GM21447 (cell line): ENCODE measurements around the gene CHST3.
"Not testable (repeated sequence)": the region's sequence is repeated elsewhere in the genome, so short reads cannot be mapped to it uniquely, and the experiment has no call there.

Experiments
- ATAC-seq: cut with Tn5 transposase; IDR thresholded peaks from one replicate; pipeline ENCODE4 v1.9.1; 2021; ENCODE audit not compliant: unreplicated experiment

The CHST3 gene, protein sequence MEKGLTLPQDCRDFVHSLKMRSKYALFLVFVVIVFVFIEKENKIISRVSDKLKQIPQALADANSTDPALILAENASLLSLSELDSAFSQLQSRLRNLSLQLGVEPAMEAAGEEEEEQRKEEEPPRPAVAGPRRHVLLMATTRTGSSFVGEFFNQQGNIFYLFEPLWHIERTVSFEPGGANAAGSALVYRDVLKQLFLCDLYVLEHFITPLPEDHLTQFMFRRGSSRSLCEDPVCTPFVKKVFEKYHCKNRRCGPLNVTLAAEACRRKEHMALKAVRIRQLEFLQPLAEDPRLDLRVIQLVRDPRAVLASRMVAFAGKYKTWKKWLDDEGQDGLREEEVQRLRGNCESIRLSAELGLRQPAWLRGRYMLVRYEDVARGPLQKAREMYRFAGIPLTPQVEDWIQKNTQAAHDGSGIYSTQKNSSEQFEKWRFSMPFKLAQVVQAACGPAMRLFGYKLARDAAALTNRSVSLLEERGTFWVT

DNA sequence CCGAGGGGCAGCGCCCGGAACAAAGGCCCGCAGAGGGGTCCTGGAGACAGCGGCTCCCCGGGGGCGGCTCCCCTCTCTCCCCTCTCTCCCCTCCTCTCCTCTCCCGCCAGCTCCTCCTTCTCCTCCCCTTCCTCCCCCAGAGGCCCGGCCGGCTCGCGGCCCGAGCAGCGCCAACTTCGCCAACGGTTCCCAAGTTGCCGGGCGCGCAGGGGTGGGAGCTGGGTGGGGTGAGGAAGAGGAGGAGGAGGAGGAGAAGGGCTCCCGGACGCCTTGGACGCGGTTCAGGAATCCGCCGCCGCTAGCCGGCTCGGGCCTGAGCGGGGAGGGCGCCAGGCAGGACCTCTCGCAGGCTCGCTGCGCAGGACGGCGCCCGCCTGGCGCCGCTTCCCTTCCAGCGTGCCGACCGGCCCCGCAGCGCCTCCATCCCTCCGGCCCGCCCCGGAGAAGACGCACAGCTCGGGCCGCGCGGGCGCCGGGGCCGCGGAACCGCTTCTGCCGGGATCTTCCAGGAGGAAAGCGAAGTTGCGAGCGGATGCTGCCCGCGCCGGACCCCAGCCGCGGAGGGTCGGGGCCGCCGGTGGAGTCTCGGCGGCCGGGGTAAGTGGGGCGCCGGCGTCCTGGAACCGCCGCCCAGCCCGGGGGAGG lies at the start of gene CHST3:
Gene CHST3, plus strand, starts transcription at position 298 of the 645 bp plus-strand sequence. CDS start 41,448 bp downstream, outside the sequence.
- no peak for ATAC-seq

DNA sequence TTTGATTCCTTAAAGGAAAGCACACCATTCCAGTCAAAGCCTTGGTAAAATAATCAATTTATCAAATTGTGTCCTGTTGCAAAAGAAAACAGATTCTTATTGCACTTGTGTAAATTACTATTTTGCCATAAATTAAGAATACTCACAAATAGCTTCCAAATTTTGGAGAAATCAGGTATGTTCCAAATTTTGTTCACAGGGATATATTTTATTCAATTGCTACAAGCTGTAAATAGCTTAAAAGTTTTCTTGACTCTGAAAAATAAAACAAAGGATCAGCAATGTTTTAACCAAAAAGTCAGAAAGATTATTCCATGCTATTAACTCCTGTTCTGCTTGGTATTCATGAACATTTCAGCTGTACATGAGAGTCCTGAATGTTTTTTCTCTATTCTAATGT lies 47.4 kb upstream of the CHST3 start:
- ATAC-seq: no peak

DNA sequence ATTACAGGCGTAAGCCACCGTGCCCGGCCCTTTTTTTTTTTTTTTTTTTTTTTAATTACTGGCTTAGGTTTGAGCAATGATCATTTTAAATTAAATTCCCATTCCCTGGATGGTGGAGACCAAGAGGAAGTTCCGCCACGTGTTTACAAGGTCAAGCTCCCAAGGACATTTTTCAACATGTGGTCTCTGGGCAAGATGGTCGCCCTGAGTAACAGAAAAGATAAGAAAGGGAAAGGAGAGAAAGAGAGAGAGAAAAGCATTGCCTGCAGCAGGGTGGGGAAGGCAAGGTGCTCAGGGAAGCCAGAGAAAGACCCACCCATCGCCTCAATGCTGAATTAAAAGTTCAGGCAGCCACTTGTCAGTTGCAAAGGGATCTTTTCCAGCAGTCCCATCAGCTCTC lies 45.2 kb upstream of the CHST3 start:
- ATAC-seq: no peak

DNA sequence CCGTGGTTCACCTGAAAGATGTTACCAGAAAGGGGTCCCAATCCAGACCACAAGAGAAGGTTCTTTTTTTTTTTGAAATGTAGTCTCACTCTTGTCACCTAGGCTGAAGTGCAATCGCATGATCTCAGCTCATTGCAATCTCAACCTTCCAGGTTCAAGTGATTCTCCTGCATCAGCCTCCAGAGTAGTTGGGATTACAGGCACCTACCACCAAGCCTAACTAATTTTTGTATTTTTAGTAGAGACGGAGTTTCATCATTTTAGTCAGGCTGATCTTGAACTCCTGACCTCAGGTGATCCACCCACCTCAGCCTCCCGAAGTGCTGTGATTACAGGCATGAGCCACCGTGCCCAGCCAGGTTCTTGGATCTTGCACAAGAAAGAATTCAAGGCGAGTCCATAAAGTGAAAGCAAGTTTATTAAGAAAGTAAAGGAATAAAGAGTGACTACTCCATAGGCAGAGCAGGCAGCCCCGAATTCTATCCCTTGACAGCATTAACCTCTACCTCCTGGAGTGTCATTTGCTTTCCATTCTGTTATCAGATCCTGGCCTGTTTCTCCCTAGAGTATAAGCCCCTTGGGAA lies 44.1 kb upstream of the CHST3 start:
- not testable (repeated sequence) for ATAC-seq

DNA sequence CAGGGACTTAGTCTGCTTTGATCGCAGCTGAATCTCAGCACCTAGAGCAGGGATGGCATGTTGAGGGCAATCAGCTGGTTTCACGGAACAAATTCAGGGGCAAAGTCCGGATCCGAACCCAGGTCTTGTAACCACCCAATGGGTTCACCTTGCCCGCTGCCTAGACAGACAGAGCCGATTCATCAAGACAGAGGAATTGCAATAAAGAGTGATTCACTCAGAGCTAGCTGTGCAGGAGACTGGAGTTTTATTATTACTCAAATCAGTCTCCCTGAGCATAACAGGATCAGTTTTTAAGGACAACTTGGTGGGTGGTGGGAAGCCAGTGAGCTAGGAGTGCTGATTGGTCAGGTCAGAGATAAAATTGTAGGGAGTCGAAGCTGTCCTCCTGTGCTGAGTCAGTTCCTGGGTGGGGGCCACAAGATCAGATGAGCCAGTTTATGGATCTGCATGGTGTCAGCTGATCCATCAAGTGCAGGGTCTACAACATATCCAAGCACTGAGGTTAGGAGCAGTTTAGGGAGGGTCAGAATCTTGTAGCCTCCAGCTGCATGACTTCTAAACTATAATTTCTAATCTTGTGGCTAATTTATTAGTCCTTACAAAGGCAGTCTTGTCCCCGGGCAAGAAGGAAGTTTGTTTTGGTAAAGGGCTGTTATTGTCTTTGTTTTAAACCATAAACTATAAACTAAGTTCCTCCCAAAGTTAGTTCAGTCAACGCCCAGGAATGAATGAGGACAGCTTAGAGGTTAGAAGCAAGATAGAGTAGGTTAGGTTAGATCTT lies 43.5 kb upstream of the CHST3 start:
- no peak for ATAC-seq

DNA sequence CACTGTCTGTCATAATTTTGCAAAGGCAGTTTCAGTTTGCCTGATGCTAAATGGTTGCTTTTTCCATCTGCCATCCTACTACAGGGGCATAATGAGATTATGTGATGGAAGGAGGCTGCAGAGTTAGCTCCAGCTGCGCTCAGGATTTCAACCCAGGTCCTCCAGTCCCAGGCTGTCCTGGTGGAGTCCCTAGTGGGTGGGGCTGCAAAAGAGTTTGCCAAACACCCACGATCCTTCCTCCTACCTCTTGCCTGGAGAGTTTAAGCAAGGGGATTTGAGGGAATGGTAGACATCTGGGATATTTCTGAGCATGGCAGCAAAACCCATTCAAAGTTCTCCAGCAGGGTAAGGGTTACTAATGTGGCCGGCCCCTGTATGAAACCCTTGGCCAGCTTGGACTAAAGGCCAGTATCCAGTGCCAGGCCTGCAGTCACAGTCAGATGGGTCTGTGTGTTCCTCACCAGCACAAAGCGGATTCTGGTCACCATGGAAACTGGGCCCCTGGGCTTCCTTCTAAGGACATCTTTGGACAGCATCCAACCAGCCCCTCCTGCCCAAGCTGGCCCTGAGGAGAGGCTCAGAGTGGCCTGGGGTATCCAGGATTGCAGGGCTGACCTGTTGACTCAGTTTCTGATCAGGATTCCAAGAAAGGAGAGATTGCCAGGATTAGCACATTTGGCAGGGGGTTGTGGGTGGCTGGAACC lies 42.7 kb upstream of the CHST3 start:
- ATAC-seq: no peak

DNA sequence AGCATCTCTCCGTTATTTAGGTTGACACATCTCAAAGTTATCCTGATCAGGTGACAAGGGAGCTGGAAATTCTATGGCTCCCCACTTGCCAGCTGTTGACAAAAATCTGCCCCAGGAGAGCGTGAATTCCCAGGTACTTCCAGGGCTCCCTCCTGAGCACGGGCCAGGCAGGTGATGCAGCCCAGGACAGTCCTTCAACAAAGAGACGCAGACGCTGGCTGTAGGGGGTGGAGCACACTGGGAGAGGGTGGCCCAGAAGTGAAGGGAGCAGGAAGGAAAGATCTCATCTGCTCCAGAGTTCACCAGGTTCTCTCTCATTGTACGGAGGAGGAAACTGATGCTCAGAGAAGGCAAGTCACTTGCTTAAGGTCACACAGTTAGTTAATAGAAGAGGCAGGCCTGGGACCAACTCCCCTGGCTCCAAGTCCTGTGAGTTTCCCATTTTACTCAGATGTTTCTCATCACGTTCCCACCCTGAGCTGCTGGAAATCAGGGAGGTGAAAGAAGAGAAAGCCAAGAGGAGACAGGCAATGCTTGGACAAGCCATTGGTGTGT lies 41.0 kb upstream of the CHST3 start:
- no peak for ATAC-seq

DNA sequence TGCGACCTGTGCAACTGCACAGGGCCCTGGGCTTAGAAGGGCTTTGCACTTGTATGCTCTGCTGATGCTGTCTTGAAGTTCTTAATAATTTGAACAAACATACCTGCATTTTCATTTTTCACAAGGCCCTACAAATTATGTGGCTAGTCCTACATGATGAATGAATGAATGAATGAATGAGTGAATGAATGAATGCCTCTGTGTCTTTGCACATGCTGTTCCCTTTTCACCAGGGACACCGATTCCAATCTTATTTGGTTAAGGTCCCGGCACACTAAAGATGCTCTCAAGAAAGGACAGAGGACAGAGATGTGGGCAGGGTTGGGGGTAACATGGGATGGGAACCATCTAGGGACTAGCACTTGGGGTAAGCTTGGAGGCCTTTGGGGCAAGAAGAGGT lies 39.4 kb upstream of the CHST3 start:
- ATAC-seq: no peak

DNA sequence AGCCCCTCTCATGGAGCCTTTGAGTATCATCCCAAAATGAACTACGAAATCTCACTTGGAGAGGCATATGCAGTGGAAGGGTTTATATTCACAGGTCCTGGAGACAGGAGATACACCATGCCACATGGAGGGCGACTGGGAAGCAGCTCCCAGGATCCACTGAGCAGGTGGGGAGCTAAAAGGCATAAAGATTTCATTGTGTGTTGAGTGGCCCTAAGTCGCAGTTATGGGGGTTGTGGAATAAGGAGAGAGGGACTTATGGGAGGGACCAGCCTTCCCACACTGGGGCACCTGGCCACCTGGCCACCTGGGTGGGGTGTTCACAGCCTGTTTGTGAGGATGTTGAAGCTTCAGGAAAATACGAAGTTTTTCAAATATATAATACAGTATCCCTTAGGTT lies 37.0 kb upstream of the CHST3 start:
- ATAC-seq: no peak

DNA sequence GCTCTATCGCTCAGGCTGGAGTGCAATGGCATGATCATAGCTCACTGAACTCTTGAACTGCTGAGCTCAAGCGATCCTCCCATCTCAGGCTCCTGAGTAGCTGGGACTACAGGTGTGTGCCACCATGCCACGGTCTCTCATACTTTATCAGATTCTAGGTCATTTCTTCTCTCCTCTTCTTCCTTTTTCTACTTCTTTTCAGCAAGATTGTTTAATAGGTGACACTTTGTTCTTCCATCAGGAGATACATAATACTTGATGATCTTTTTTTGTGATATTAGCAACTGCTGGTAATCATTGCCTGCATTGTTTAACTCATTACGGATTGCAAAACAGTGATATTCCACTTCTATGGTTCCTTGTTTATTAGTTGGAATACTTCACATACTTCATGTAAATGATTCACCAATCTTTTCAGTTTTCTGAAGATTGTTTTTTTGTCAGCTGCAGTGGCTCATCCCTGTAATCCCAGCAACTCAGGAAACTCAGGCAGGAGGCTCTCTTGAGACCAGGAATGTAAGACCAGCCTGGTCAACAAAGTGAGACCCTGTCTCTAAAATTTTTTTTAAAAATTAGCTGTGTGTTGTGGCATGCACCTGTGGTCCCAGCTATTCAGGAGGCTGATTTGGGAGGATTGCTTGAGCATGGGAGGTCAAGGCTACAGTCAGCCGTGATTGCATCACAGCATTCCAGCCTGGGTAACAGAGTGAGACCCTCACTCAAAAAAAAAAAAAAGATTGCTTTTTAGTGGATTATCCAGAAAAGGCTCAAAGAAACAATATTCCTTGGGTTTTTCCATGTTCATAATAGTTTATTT lies 36.2 kb upstream of the CHST3 start:
- no peak for ATAC-seq

DNA sequence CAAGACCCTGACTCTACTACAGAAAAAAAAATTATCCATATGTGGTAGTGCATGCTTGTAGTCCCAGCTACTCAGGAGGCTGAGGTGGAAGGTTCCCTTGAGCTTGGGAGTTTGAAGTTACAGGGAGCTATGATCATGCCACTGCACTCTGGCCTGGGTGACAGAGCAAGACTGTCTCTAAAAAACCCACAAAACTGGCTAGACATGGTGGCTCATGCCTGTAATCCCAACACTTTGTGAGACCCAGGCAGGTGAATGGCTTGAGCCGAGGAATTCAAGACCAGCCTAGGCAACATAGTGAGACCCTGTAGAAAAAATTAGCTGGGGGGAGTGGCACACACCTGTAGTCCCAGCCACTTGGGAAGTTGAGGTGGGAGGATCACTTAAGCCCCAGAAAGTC lies 32.9 kb upstream of the CHST3 start:
- no peak for ATAC-seq

DNA sequence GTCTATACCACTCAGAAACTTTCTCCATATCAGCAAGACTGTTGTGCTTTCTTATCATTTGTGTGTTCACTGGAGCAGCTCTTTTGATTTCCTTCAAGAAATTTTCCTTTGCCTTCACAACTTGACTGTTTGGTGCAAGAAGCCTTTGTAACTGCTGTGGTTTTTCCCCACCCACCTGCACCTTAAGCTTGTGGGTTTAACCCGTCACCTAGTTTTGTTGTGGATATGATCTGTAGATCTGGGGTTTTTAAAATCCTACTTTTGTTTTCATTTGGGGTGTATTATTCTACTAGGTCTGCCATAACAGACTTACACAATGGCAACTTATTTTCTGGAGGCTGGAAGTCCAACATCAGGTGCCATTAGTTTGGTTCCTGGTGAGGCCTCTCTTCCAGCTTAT lies 30.5 kb upstream of the CHST3 start:
- ATAC-seq: no peak

DNA sequence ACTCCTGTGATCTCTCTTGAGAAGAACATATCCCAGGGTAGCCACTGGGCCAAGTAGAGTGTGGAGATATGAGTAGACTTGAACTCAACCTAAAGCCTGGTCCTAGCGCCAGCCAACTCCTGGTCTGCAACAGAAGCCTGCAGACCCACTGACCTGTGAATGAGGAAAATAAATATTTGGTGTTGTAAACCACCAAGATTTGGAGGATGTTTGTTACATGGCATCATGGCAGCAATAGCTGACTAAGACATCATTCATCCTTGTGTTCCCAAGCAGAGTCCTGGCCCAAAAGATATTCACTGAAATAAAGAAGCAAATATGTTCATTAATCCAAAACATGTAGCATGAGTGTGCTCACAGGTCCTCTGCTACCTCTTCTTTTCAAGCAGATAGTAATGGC lies 26.0 kb upstream of the CHST3 start:
- ATAC-seq: no peak

DNA sequence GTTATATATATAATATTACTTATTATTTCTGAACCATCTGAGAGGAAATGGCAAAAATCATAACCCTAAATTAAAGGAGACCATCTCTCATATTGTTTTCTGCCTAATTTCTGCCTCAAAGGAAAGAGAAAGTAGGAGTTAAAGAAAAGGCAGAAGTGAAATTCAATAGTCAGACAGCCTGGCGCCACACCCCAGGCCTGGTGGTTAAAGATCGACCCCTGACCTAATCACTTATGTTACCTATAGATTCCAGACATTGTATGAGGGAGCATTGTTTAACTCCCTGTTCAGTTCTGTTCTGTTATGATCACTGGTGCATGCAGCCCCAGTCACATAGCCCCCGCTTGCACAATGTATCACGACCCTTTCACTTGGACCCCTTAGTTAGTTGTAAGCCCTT lies 24.9 kb upstream of the CHST3 start:
- ATAC-seq: no peak

DNA sequence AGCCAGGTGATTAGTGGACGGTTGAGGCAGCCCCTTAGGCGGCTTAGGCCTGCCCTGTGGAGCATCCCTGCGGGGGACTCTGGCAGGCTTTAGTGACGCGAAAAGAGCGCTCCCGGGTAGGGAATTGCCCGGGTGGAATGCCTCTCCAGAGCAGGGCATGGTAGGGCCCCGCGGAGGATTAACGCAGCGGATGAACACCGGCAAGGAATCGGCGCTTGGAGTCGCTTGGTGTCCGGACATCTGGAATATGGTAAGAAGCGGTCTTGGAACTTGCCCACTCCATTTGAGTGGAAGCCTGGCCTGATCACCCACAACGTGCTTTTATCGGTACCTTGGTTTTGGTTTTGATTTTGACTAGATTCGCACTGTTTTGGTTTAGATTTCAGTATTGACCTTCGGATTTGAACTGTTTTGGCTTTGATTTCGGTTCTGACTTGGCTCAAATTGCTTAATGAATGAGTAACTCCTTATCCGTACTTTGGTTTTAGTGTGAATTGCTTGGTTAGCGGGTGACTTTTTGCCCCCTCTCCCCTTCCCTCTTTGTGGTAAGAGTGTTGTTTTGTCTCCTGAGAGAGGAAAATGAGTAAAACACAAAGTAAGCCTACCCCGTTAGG lies 24.2 kb upstream of the CHST3 start:
- ATAC-seq: no peak

DNA sequence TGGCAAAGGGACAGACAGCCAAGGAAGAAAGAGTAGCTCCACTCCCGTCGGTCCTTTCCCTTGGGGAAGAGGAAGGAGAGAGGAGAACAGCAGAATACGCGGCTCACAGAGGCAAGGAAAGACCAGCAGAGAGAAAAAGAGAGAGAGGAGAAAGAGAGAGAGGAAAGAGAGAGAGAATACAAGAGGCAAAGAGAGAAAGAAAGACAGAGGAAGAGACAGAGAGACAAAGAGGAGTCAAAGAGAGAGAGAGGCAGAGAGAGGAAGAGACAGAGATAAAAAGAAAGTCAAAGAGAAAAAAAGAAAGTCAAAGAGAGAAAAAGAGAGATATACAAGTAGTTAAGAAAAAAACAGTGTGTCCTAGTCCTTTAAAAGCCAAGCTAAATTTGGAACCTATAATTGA lies 23.4 kb upstream of the CHST3 start:
- no peak for ATAC-seq

DNA sequence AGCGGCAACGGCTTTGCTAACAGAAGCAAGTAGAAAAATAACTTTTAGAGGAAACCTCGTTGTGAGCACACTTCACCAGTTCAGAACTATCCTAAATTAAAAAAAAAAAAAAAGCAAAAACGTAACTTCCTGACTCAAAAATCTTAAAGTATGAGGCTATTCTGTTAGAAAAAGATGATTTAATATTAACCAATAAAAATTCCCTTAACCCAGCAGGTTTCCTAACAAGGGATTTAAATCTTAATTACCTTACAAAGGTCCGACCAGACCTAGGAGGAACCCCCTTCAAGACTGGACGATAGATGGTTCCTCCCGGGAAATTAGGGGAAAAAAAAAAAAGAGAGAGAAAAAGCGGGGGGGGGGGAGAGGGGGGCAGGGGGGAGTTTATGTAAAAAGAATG lies 22.9 kb upstream of the CHST3 start:
- no peak for ATAC-seq

DNA sequence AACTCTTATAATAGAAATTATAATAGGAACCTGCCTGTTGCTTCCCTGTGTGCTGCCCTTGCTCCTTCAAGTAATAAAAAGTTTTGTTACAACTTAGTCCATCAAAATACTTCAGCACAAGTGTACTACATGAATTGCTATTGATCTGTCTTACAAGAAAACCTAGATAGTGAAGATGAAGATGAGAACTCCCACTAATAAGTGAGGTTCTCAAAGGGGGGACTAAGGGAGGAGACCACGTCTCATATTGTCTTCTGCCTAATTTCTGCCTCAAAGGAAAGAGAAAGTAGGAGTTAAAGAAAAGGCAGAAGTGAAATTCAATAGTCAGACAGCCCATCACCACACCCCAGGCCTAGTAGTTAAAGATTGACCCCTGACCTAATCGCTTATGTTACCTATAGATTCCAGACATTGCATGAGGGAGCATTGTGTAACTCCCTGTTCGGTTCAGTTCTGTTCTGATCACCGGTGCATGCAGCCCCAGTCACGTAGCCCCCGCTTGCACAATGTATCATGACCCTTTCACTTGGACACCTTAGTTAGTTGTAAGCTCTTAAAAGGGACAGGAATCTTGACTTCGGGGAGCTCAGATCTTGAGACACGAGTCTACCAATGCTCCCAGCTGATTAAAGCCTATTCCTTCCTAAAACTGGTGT lies 18.2 kb upstream of the CHST3 start:
- no peak for ATAC-seq

DNA sequence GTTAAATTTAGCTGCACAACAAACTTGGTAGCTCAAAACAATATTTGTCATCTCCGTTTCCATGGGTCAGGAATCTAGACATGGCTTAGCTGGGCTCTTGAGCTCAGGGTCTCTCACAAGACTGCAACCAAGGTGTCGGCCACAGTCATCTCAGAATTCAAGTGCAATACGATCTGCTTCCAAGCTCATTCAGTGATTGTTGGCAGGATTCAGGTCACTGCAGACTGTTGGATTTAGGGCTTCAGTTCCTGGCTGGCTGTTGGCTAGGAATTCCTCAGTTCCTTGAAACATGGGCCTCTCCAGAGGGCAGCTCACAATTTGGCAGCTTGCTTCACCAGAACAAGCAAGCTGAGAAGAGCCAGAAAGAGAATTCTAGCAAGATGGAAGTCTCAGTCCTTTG lies 17.5 kb upstream of the CHST3 start:
- no peak for ATAC-seq
